GM18907 (cell line): Measurements from ENCODE around the gene LMTK3.
"Not testable (repeated sequence)": the region's sequence is repeated elsewhere in the genome, so short reads cannot be mapped to it uniquely, and the experiment has no call there.

Experiments used
- ATAC-seq: cut with Tn5 transposase; IDR thresholded peaks from one replicate; pipeline ENCODE4 v1.9.1; 2021; ENCODE audit warnings: mild to moderate bottlenecking, moderate library complexity; ENCODE audit not compliant: unreplicated experiment

Gene LMTK3

GRCh38 chr19:48539503-48540096, 28.0 kb upstream of the LMTK3 start:
- ATAC-seq = no peak

- ATAC-seq = not testable (repeated sequence)
Observed at GRCh38 chr19:48538057-48538456, 26.4 kb upstream of the LMTK3 start.

- no peak for ATAC-seq
Observed at GRCh38 chr19:48537541-48537940, 25.9 kb upstream of the LMTK3 start.

GRCh38 chr19:48533770-48534169, 22.1 kb upstream of the LMTK3 start:
- ATAC-seq = no peak

GRCh38 chr19:48530770-48531169, 19.1 kb upstream of the LMTK3 start:
- ATAC-seq = no peak

GRCh38 chr19:48530066-48530720, 18.6 kb upstream of the LMTK3 start:
- no peak for ATAC-seq

- no peak for ATAC-seq
Observed at GRCh38 chr19:48529156-48529555, 17.5 kb upstream of the LMTK3 start.

GRCh38 chr19:48524732-48525131, 13.1 kb upstream of the LMTK3 start:
- ATAC-seq = no peak

GRCh38 chr19:48524221-48524620, 12.6 kb upstream of the LMTK3 start:
- ATAC-seq = no peak

- no peak for ATAC-seq
Observed at GRCh38 chr19:48520134-48520533, 8.5 kb upstream of the LMTK3 start.

GRCh38 chr19:48519426-48519825, 7.8 kb upstream of the LMTK3 start:
- not testable (repeated sequence) for ATAC-seq

- no peak for ATAC-seq
Observed at GRCh38 chr19:48518207-48518606, 6.6 kb upstream of the LMTK3 start.

- ATAC-seq = no peak
Observed at GRCh38 chr19:48516536-48516935, 4.9 kb upstream of the LMTK3 start.

GRCh38 chr19:48514123-48514458, 2.5 kb upstream of the LMTK3 start:
- no peak for ATAC-seq

- ATAC-seq = no peak
Observed at GRCh38 chr19:48513289-48514122, 1.9 kb upstream of the LMTK3 start.

- no peak for ATAC-seq
Observed at GRCh38 chr19:48512504-48513288, 1.1 kb upstream of the LMTK3 start.

- no peak for ATAC-seq
Observed at GRCh38 chr19:48511321-48511731, 309 bp downstream of the LMTK3 start.

- no peak for ATAC-seq
Observed at GRCh38 chr19:48510421-48511268, 990 bp downstream of the LMTK3 start.

- no peak for ATAC-seq
Observed at GRCh38 chr19:48509467-48510194, 2.0 kb downstream of the LMTK3 start.
